CD8-positive, alpha-beta memory T cell (primary cell): ENCODE data around the gene SHC2. TPM values are rescaled to one million over a fixed set of nuclear protein-coding genes. Genes with fewer than 3 reads are reported as not detected.
A peak's percentile ranks its signal among the peaks of the same experiment; 100 is the strongest.

Experiments used
- CTCF ChIA-PET: fragments of 350-600 bp; sonication (Branson Sonifier 250); formaldehyde crosslinking; loops from one replicate; lab custom pipeline; 2021; ENCODE audit warnings: antibody characterized with exemption; lab: Charles Lee
- POLR2A ChIA-PET: fragments of 350-600 bp; sonication (Branson Sonifier 250); formaldehyde crosslinking; loops from one replicate; lab custom pipeline; 2021; ENCODE audit warnings: antibody characterized with exemption; lab: Charles Lee
- DNase-seq, 5 donors: peaks; one replicate each; pipeline versions ENCODE4 v3.0.0 to v3.0.0-alpha.2; 2020 to 2022; ENCODE audit warnings: mixed read lengths in 1 of 5
- H3K27ac ChIP-seq: one replicate; pipeline ENCODE4 v1.7.0; 2013; ENCODE audit warnings: low read depth, mild to moderate bottlenecking, low read length, moderate library complexity
- H3K27me3 ChIP-seq: 2 replicates; pipeline ENCODE4 v1.7.0; 2013; ENCODE audit warnings: low read length, mild to moderate bottlenecking; ENCODE audit not compliant: insufficient read depth, poor library complexity, severe bottlenecking
- H3K36me3 ChIP-seq: 2 replicates; pipeline ENCODE4 v1.7.0; 2013; ENCODE audit warnings: mild to moderate bottlenecking, low read length, moderate library complexity; ENCODE audit not compliant: insufficient read depth
- H3K4me1 ChIP-seq: 2 replicates; pipeline ENCODE4 v1.7.0; 2013; ENCODE audit warnings: mild to moderate bottlenecking, low read length, moderate library complexity; ENCODE audit not compliant: insufficient read depth
- H3K4me3 ChIP-seq: 2 replicates; pipeline ENCODE4 v1.7.0; 2013; ENCODE audit warnings: mild to moderate bottlenecking, low read length
- H3K9me3 ChIP-seq: 2 replicates; pipeline ENCODE4 v1.7.0; 2013; ENCODE audit warnings: mild to moderate bottlenecking, low read length
- H3K27ac Mint-ChIP-seq, 8 donors: one replicate each; pipeline ENCODE4 v1.8.0; 2020 to 2021; ENCODE audit warnings: mixed read lengths in 8 of 8, mild to moderate bottlenecking in 6 of 8, inconsistent platforms in 3 of 8, moderate library complexity in 3 of 8
- H3K27me3 Mint-ChIP-seq, 2 donors: one replicate each; pipeline ENCODE4 v1.8.0; 2020 to 2021; ENCODE audit warnings: mixed read lengths in 2 of 2, mild to moderate bottlenecking in 1 of 2, moderate library complexity in 1 of 2
- H3K36me3 Mint-ChIP-seq, 3 donors: one replicate each; pipeline ENCODE4 v1.8.0; 2020 to 2021; ENCODE audit warnings: mixed read lengths in 3 of 3, inconsistent platforms in 1 of 3, mild to moderate bottlenecking in 1 of 3
- H3K4me1 Mint-ChIP-seq, 3 donors: one replicate each; pipeline ENCODE4 v1.8.0; 2020 to 2021; ENCODE audit warnings: mixed read lengths in 3 of 3, inconsistent platforms in 1 of 3, mild to moderate bottlenecking in 1 of 3
- H3K4me3 Mint-ChIP-seq, 7 donors: one replicate each; pipeline ENCODE4 v1.8.0; 2020 to 2021; ENCODE audit warnings: mixed read lengths in 7 of 7, mild to moderate bottlenecking in 6 of 7, moderate library complexity in 4 of 7, inconsistent platforms in 2 of 7
- H3K9me3 Mint-ChIP-seq, 5 donors: one replicate each; pipeline ENCODE4 v1.8.0; 2020 to 2022; ENCODE audit warnings: mixed read lengths in 5 of 5, mild to moderate bottlenecking in 3 of 5, moderate library complexity in 2 of 5, inconsistent platforms in 1 of 5
- polyA plus RNA-seq: library from polyadenylated mRNA; unstranded; fragments of 300-500 nt; fragmentation: Illumina TruSeq; gene quantifications from one replicate; pipeline ENCODE4 v1.2.3, GENCODE V29; 2021
- total RNA-seq, 2 experiments: library from RNA; stranded (reverse); gene quantifications; one replicate each; pipeline ENCODE4 v1.2.3, GENCODE V29; 2021

The SHC2 gene
- total and polyA plus RNA-seq, 3 experiments from 2014 or later = 0.11 to 0.13 TPM; not detected in 1

GRCh38 chr19:377801-378581 is 82.8 kb downstream of the SHC2 start:
- peaks cover 9 to 25% of the 10 kb centered on the region in 2 donors for H3K27me3 Mint-ChIP-seq

DNA sequence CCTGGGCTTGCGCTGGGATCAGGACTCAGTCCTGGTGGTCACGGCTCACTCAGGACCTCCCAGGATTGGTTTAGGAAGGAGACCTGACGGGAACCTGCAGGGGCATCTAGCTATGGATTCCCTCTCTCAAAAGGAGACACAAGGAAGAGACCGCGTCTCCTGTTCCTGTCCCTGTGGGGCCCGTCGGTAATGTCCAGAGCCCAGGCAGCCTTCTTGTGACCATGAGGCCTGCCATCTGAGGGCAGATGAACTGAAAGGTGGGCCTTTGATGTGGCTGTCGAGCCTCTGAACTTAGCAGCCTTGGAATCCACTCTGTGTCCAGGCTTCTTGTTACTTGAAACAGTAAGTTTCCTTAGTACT is 84.7 kb downstream of the SHC2 start:
- no peak overlapping the region for H3K27ac ChIP-seq
- H3K36me3 ChIP-seq = no peaks in the 10 kb centered on the region
- H3K4me3 Mint-ChIP-seq = no peak overlapping the region
- H3K36me3 Mint-ChIP-seq = no peaks in the 10 kb centered on the region
- no peaks in the 10 kb centered on the region for H3K9me3 Mint-ChIP-seq
- H3K4me3 ChIP-seq = no peak overlapping the region
- peaks cover 10 to 37% of the 10 kb centered on the region in 2 donors for H3K27me3 Mint-ChIP-seq
- no peaks in the 10 kb centered on the region for H3K4me1 Mint-ChIP-seq
- ChIA-PET POLR2A (no interaction called here), CTCF (no interaction called here)
- H3K27me3 ChIP-seq = peaks cover 3% of the 10 kb centered on the region
- H3K27ac Mint-ChIP-seq = no peak overlapping the region
- no peaks in the 10 kb centered on the region for H3K4me1 ChIP-seq
- no peak for DNase-seq
- H3K9me3 ChIP-seq = no peaks in the 10 kb centered on the region

More at GRCh38 chr19:377801-378581, 82.8 kb downstream of the SHC2 start:
- Mint-ChIP-seq H3K4me1 (peaks cover 6 to 9% (median 6%) of the 10 kb centered on the region in 3 donors), H3K36me3 (peaks cover 0 to 2% (median 0%) of the 10 kb centered on the region in 3 donors), H3K9me3 (no peaks in the 10 kb centered on the region), H3K4me3 (no peak overlapping the region), H3K27ac (peak overlapping the region in 2 of 8 donors; percentile 19 to 36)
- Histone ChIP-seq H3K4me1 (peaks cover 5% of the 10 kb centered on the region), H3K36me3 (no peaks in the 10 kb centered on the region), H3K9me3 (no peaks in the 10 kb centered on the region), H3K27me3 (peaks cover 1% of the 10 kb centered on the region), H3K4me3 (no peak overlapping the region), H3K27ac (no peak overlapping the region)
- DNase-seq = no peak
- POLR2A ChIA-PET = no interaction called here
- CTCF ChIA-PET = no interaction called here

- Histone ChIP-seq H3K27me3 (peaks cover 3% of the 10 kb centered on the region), H3K4me3 (no peak overlapping the region), H3K9me3 (no peaks in the 10 kb centered on the region), H3K36me3 (no peaks in the 10 kb centered on the region), H3K27ac (no peak overlapping the region), H3K4me1 (no peaks in the 10 kb centered on the region)
- DNase-seq = no peak
- Mint-ChIP-seq H3K4me3 (no peak overlapping the region), H3K9me3 (no peaks in the 10 kb centered on the region), H3K27me3 (peaks cover 10 to 38% of the 10 kb centered on the region in 2 donors), H3K27ac (no peak overlapping the region), H3K4me1 (no peaks in the 10 kb centered on the region), H3K36me3 (no peaks in the 10 kb centered on the region)
- CTCF ChIA-PET = no interaction called here
- POLR2A ChIA-PET = no interaction called here
Measured at GRCh38 chr19:375395-376110, 85.3 kb downstream of the SHC2 start.

DNA sequence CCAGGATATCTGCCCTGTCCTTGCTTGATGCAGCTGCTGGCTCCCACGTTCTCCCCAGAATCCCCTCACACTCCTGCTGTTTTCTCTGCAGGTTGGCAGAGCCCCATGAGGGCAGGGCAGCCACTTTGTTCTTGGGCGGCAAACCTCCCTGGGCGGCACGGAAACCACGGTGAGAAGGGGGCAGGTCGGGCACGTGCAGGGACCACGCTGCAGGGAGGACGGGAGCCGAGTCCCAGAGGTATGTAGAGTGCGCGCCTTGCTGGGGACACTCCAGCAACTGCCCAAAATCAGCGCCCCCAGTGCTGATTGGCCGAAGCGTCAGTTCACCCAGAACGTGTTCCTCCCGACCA is 86.0 kb downstream of the SHC2 start:
- H3K27me3 Mint-ChIP-seq = peaks cover 10 to 36% of the 10 kb centered on the region in 2 donors
- DNase-seq = no peak
- Histone ChIP-seq H3K27me3 (peaks cover 3% of the 10 kb centered on the region), H3K9me3 (no peaks in the 10 kb centered on the region), H3K27ac (no peak overlapping the region), H3K36me3 (no peaks in the 10 kb centered on the region), H3K4me1 (no peaks in the 10 kb centered on the region), H3K4me3 (no peak overlapping the region)
- H3K9me3 Mint-ChIP-seq = no peaks in the 10 kb centered on the region
- POLR2A ChIA-PET = no interaction called here
- H3K4me3 Mint-ChIP-seq = no peak overlapping the region
- CTCF ChIA-PET = no interaction called here
- no peaks in the 10 kb centered on the region for H3K36me3 Mint-ChIP-seq
- H3K27ac Mint-ChIP-seq = no peak overlapping the region
- H3K4me1 Mint-ChIP-seq = no peaks in the 10 kb centered on the region

DNA sequence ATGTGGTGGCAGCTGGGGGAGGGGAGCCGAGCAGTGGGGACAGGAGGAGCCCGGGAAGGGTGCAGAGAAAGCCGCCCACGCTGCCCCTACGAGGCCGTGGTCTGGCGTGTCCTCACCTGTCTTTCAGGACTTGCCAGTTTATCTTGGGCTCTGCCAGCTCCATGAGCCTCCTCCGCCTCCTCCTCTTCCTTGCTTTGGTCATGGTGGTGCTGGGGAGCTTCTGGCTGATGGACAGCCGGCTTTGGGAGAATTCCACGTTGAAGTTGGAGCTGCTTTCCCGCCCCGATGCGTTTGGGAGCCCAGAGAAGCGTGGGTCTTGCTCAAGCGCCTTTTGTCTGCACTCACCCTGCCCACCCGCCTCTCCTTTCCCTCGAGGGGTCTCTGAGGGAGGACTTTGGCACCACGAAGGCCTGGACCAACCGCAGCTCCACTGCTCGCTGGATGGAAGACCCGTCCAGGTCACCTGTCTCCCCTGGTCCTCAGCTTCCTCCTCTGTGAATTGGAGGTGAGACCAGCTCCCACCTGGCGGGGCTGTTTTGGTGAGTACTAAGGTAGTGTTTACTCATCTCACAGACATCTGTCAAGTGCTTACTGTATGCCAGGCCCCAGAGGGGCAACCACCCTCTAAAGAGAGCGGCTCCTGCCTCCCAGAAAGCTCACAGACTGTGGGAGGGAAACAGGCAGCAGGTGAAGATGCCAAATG is 86.5 kb downstream of the SHC2 start:
- Histone ChIP-seq H3K4me3 (no peak overlapping the region), H3K9me3 (no peaks in the 10 kb centered on the region), H3K36me3 (no peaks in the 10 kb centered on the region), H3K27ac (no peak overlapping the region), H3K27me3 (peaks cover 3% of the 10 kb centered on the region), H3K4me1 (no peaks in the 10 kb centered on the region)
- no peak overlapping the region for H3K27ac Mint-ChIP-seq
- H3K27me3 Mint-ChIP-seq = peaks cover 12 to 36% of the 10 kb centered on the region in 2 donors
- H3K4me1 Mint-ChIP-seq = no peaks in the 10 kb centered on the region
- no peak overlapping the region for H3K4me3 Mint-ChIP-seq
- CTCF ChIA-PET = no interaction called here
- no peak for DNase-seq
- no peaks in the 10 kb centered on the region for H3K36me3 Mint-ChIP-seq
- no peaks in the 10 kb centered on the region for H3K9me3 Mint-ChIP-seq
- POLR2A ChIA-PET = no interaction called here

DNA sequence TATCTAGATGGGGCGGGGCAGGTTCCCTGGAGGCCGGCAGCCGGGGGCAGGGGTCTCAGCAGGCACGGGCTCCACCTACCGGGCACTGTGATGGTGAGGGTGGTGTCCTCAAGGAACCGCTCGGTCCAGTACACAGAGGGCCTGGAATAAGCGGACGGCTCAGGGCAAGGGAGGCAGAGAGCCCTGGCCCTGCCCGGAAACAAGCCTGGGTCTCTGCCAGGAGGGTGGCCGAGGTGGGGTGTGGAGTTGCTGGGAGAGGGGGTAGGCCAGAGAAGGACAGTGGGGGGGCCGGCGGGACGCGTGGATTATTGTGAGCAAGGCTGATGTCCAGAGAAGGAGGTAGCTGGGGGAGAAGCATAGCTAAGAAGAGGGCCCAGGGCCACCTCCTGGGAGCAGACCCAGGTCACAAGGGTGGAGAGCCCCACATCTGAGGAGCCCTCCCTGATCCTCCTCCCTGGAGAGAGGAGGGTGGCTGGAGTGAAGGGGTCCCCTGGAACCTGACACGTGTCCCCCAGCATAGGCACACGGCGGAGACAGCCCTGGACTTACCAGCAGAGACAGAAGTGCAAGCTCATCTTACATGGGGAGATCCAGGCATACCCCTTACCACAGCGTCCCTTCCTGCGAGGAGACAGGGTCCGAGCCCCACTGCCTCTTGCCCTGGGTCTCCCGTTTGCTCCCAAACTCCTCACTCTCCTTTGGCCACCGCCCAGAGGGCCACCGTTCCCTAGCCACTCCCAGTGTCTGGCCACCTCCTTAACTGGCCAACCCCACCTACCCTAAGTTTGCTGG is 87.2 kb downstream of the SHC2 start:
- Histone ChIP-seq H3K36me3 (no peaks in the 10 kb centered on the region), H3K27me3 (peaks cover 3% of the 10 kb centered on the region), H3K27ac (no peak overlapping the region), H3K4me3 (no peak overlapping the region), H3K9me3 (no peaks in the 10 kb centered on the region), H3K4me1 (no peaks in the 10 kb centered on the region)
- CTCF ChIA-PET = no interaction called here
- H3K27ac Mint-ChIP-seq = no peak overlapping the region
- no peaks in the 10 kb centered on the region for H3K36me3 Mint-ChIP-seq
- H3K4me1 Mint-ChIP-seq = no peaks in the 10 kb centered on the region
- H3K27me3 Mint-ChIP-seq = peaks cover 14 to 42% of the 10 kb centered on the region in 2 donors
- POLR2A ChIA-PET = no interaction called here
- no peak for DNase-seq
- H3K9me3 Mint-ChIP-seq = no peaks in the 10 kb centered on the region
- H3K4me3 Mint-ChIP-seq = no peak overlapping the region

- Histone ChIP-seq H3K9me3 (no peaks in the 10 kb centered on the region), H3K27ac (no peak overlapping the region), H3K27me3 (peaks cover 3% of the 10 kb centered on the region), H3K36me3 (no peaks in the 10 kb centered on the region), H3K4me3 (no peak overlapping the region), H3K4me1 (no peaks in the 10 kb centered on the region)
- no peaks in the 10 kb centered on the region for H3K4me1 Mint-ChIP-seq
- H3K9me3 Mint-ChIP-seq = no peaks in the 10 kb centered on the region
- no peak for DNase-seq
- ChIA-PET CTCF (no interaction called here), POLR2A (no interaction called here)
- peaks cover 14 to 42% of the 10 kb centered on the region in 2 donors for H3K27me3 Mint-ChIP-seq
- H3K36me3 Mint-ChIP-seq = no peaks in the 10 kb centered on the region
- H3K4me3 Mint-ChIP-seq = no peak overlapping the region
- H3K27ac Mint-ChIP-seq = no peak overlapping the region
Measured at GRCh38 chr19:372306-372890, 88.4 kb downstream of the SHC2 start.
